ENCODE data around the gene VILL.

VILL gene

GRCh38 chr3:38018296-38019266, 28.0 kb downstream of the VILL start:
- peaks cover 6% of the 10 kb centered on the region for H3K4me1 ChIP-seq (ENCODE audit: insufficient read depth, insufficient read length)
- DNase-seq (ENCODE audit: low read depth, low spot score), result no peak
- H3K27me3 ChIP-seq (ENCODE audit: insufficient read depth, insufficient read length), result peaks cover 7% of the 10 kb centered on the region
- TF ChIP-seq YY1 (IDR thresholded peaks at IDR 0.05; ENCODE audit: insufficient read depth, insufficient read length), result no peak
- H3K36me3 ChIP-seq (ENCODE audit: insufficient read depth, insufficient read length, low read length), result peaks cover 34% of the 10 kb centered on the region
- peaks cover 9% of the 10 kb centered on the region; the same call in 1 of the 2 replicates for H3K9me3 ChIP-seq (ENCODE audit: insufficient read depth, low read length)
- H3K4me3 ChIP-seq (ENCODE audit: insufficient read length, low read depth), result no peak overlapping the region
- no peak overlapping the region for H3K9ac ChIP-seq (ENCODE audit: insufficient read length, low read depth)

- Histone ChIP-seq H3K36me3 (ENCODE audit: insufficient read depth, insufficient read length, low read length) (peaks cover 34% of the 10 kb centered on the region), H3K4me1 (ENCODE audit: insufficient read depth, insufficient read length) (peaks cover 10% of the 10 kb centered on the region), H3K9ac (ENCODE audit: insufficient read length, low read depth) (no peak overlapping the region), H3K27me3 (ENCODE audit: insufficient read depth, insufficient read length) (peaks cover 13% of the 10 kb centered on the region), H3K9me3 (ENCODE audit: insufficient read depth, low read length) (peaks cover 9% of the 10 kb centered on the region; the same call in 1 of the 2 replicates), H3K4me3 (ENCODE audit: insufficient read length, low read depth) (no peak overlapping the region)
- TF ChIP-seq YY1 (IDR thresholded peaks at IDR 0.05; ENCODE audit: insufficient read depth, insufficient read length) (no peak), ZNF274 (IDR thresholded peaks at IDR 0.05; ENCODE audit: low read depth, low read length) (no peak), SUZ12 (IDR thresholded peaks at IDR 0.05; ENCODE audit: extremely low read depth, insufficient read depth, insufficient read length) (no peak)
- no peak for DNase-seq (ENCODE audit: low read depth, low spot score)
Observed at GRCh38 chr3:38019658-38020341, 29.2 kb downstream of the VILL start.

- Histone ChIP-seq H3K9ac (ENCODE audit: insufficient read length, low read depth) (no peak overlapping the region), H3K36me3 (ENCODE audit: insufficient read depth, insufficient read length, low read length) (peaks cover 30% of the 10 kb centered on the region), H3K4me1 (ENCODE audit: insufficient read depth, insufficient read length) (peaks cover 10% of the 10 kb centered on the region), H3K27me3 (ENCODE audit: insufficient read depth, insufficient read length) (peaks cover 13% of the 10 kb centered on the region), H3K4me3 (ENCODE audit: insufficient read length, low read depth) (no peak overlapping the region), H3K9me3 (ENCODE audit: insufficient read depth, low read length) (peaks cover 9% of the 10 kb centered on the region; the same call in 1 of the 2 replicates)
- TF ChIP-seq ZNF274 (IDR thresholded peaks at IDR 0.05; ENCODE audit: low read depth, low read length) (no peak), SUZ12 (IDR thresholded peaks at IDR 0.05; ENCODE audit: extremely low read depth, insufficient read depth, insufficient read length) (no peak), YY1 (IDR thresholded peaks at IDR 0.05; ENCODE audit: insufficient read depth, insufficient read length) (no peak)
- DNase-seq (ENCODE audit: low read depth, low spot score), result no peak
Observed at GRCh38 chr3:38020342-38020726, 29.7 kb downstream of the VILL start.

DNA sequence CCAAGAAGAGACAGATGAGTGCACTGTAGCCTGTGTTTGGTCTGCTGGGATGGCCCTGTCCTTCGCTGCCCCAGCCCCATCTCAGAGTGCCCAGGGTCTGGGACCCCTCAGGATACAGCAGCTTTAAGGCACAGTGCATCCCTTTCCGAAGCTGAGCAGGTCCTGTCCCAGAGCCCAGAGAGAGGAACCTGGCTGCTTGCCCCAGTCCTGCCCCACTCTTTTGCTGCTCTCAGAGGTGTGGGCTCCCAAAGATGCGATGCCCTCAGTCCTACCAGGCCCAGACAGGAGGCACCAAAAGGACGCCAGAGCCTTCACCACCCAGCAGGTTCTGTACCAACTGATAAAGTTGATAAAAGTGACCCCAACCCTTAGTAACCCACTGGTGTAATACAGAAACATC, 30.6 kb downstream of the VILL start:
- peaks cover 3% of the 10 kb centered on the region; the same call in 1 of the 2 replicates for H3K9me3 ChIP-seq (ENCODE audit: insufficient read depth, low read length)
- peaks cover 20% of the 10 kb centered on the region for H3K27me3 ChIP-seq (ENCODE audit: insufficient read depth, insufficient read length)
- H3K4me3 ChIP-seq (ENCODE audit: insufficient read length, low read depth), result no peak overlapping the region
- peaks cover 10% of the 10 kb centered on the region for H3K4me1 ChIP-seq (ENCODE audit: insufficient read depth, insufficient read length)
- no peak overlapping the region for H3K9ac ChIP-seq (ENCODE audit: insufficient read length, low read depth)
- H3K36me3 ChIP-seq (ENCODE audit: insufficient read depth, insufficient read length, low read length), result peaks cover 23% of the 10 kb centered on the region
- no peak for TF ChIP-seq SUZ12 (IDR thresholded peaks at IDR 0.05; ENCODE audit: extremely low read depth, insufficient read depth, insufficient read length)
- no peak for TF ChIP-seq ZNF274 (IDR thresholded peaks at IDR 0.05; ENCODE audit: low read depth, low read length)
- TF ChIP-seq YY1 (IDR thresholded peaks at IDR 0.05; ENCODE audit: insufficient read depth, insufficient read length), result no peak
- no peak for DNase-seq (ENCODE audit: low read depth, low spot score)

DNA sequence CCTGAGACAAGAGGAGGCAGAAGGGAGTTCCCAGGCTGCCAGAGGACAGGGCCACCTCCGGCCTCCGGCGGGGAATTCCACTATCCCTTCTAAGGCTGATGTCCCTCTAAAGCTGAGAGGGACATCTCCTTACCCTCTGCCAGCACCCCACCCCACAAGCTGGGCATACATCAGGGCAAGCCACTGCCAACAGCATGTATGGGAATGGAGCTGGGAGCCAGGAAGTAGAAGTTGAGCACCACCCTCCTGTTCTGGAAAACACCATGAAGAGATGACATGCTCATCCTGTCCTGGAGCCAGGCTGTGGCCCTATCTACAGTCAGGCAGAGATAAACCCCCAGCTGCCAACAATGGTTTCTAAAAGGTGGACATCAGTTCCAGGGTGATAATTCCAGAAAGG, 31.7 kb downstream of the VILL start:
- Histone ChIP-seq H3K9me3 (ENCODE audit: insufficient read depth, low read length) (no peaks in the 10 kb centered on the region), H3K27me3 (ENCODE audit: insufficient read depth, insufficient read length) (peaks cover 31% of the 10 kb centered on the region), H3K36me3 (ENCODE audit: insufficient read depth, insufficient read length, low read length) (peaks cover 12% of the 10 kb centered on the region), H3K4me3 (ENCODE audit: insufficient read length, low read depth) (no peak overlapping the region), H3K9ac (ENCODE audit: insufficient read length, low read depth) (no peak overlapping the region), H3K4me1 (ENCODE audit: insufficient read depth, insufficient read length) (peaks cover 10% of the 10 kb centered on the region)
- TF ChIP-seq SUZ12 (IDR thresholded peaks at IDR 0.05; ENCODE audit: extremely low read depth, insufficient read depth, insufficient read length) (no peak), ZNF274 (IDR thresholded peaks at IDR 0.05; ENCODE audit: low read depth, low read length) (no peak), YY1 (IDR thresholded peaks at IDR 0.05; ENCODE audit: insufficient read depth, insufficient read length) (no peak)
- no peak for DNase-seq (ENCODE audit: low read depth, low spot score)

- peaks cover 10% of the 10 kb centered on the region for H3K36me3 ChIP-seq (ENCODE audit: insufficient read depth, insufficient read length, low read length)
- TF ChIP-seq SUZ12 (IDR thresholded peaks at IDR 0.05; ENCODE audit: extremely low read depth, insufficient read depth, insufficient read length), result no peak
- no peak for TF ChIP-seq ZNF274 (IDR thresholded peaks at IDR 0.05; ENCODE audit: low read depth, low read length)
- TF ChIP-seq YY1 (IDR thresholded peaks at IDR 0.05; ENCODE audit: insufficient read depth, insufficient read length), result no peak
- H3K4me3 ChIP-seq (ENCODE audit: insufficient read length, low read depth), result peak overlapping the region; percentile 72
- peak overlapping the region; percentile 77 for H3K9ac ChIP-seq (ENCODE audit: insufficient read length, low read depth)
- peaks cover 9% of the 10 kb centered on the region for H3K4me1 ChIP-seq (ENCODE audit: insufficient read depth, insufficient read length)
- H3K27me3 ChIP-seq (ENCODE audit: insufficient read depth, insufficient read length), result peaks cover 39% of the 10 kb centered on the region
- H3K9me3 ChIP-seq (ENCODE audit: insufficient read depth, low read length), result no peaks in the 10 kb centered on the region
- DNase-seq (ENCODE audit: low read depth, low spot score), result no peak
Observed at GRCh38 chr3:38022896-38023709, 32.5 kb downstream of the VILL start.
